HG02571 (cell line): Measurements from ENCODE around the gene HNRNPH2.

ENCODE experiments used
- ATAC-seq: cut with Tn5 transposase; IDR thresholded peaks from one replicate; pipeline ENCODE4 v1.9.1; 2021; ENCODE audit warnings: mild to moderate bottlenecking, moderate library complexity; ENCODE audit not compliant: unreplicated experiment

HNRNPH2 gene

DNA sequence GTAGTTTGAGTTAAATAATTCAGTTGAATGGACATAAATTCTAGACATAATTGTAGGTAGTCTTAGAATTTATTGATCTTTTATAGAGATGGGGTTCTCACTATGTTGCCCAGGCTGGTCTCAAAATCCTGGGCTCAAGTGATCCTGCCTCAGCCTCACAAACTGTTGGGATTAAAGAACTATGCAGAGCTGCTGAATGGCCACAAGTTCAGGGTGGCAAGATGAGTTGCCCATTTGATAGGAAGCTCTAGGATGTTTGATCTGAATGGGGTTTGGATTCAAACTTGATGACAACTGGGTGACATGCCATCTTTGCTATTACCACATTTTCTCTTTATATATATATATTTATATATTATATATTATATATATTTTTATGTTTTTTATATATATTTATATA is 13.7 kb upstream of the HNRNPH2 start:
- no peak for ATAC-seq

DNA sequence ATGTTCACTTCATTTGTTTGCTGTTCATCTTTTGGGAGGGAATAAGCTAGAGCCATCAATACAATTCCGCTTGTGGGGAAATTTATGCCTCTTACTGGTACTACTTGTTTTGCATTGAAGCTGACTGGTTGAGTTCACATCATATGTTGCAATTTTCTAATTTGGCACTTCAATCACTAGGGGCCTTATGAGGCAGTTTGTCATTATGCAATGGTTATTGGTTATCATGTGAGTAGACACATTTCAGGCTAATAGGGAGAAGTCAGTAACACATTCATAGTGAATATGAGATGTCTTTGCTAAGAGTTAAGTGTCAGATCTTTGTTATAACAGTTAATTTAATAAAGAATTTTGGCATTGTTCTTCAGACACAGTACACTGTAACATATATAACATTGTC is 12.2 kb upstream of the HNRNPH2 start:
- no peak for ATAC-seq

DNA sequence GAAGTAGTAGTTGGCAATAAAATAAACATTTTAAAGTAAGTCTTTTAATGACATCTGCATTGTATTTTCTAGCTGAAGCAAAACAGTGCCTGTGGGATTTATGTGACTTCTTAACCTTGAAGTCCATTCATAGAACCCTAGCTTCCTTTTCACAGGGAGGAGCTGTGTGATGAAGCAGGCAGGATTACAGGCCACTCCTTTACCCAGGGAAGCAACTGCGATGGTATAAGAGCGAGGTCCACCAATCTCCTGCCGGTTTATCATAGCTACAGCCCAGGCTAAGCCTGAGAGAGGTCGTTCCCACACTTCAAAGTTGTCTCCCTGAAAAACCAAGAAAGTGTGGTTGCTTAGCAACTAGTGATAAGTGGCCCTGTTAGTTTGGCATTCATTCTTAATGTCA is 10.2 kb upstream of the HNRNPH2 start:
- no peak for ATAC-seq

DNA sequence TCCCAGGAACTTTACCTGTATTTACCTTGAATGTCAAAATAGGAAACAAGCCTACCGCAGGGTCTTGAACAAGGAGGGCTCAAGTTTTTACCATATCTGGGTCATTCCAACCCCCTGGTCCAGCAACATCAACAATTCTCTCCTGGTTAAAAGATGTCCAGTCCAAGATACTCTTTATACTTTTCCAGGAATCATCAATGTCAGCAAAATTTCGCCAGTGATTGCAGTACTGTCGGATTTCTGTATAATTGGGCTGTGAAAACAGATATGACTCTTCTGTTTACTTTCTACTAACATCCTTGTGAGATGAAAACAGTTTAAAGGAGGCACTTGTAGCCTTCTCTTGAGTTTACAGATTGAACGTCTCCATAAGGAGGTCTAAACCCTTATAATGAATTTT is 9.3 kb upstream of the HNRNPH2 start:
- no peak for ATAC-seq

DNA sequence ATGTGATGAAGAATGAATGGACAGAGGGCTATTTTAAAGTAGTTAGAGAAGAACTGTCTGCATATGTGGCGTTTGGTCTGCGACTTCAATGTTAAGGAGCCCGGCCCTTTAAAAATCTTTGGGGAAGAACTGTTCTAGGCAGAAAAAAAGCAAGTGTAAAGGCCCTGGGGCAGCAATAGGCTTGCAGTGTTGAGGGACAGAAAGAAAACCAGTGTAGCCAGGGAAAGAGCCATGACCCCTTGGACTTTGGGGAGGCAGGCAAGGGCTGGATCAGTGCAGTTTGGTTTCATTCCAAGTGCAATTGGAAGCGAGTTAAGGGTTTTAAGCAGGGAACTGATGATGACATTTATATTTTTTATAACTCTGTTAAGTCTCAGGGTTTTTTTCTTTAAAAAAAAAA is 8.2 kb upstream of the HNRNPH2 start:
- ATAC-seq = no peak

DNA sequence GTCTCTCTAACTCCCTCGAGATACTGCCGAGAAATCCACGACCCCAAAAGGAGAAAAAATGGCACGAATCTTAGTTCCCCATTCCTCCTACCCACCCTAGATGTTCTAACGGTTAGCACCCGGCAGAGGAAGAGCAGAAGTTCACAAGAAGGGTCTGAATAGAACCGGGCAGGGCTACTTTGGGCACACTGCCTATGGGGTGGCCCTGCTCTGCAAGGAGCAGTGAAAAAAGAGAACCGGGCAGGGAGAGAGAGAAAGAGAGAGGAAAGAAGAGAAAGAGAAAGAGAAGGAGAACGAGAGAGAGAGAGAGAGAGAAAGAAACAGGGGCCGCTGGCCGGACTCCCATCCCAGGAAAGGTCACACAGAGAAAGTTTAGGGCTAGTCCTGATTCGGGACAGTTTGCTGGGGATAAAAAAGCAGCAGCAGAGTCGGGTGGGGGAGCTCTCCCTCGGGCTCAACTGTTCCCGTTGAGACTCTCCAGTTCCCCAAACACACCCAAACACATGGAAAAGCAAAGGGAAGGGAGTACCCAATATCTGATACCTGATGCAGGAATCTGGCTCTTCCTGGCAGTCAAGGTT is 765 bp upstream of the HNRNPH2 start:
- no peak for ATAC-seq

DNA sequence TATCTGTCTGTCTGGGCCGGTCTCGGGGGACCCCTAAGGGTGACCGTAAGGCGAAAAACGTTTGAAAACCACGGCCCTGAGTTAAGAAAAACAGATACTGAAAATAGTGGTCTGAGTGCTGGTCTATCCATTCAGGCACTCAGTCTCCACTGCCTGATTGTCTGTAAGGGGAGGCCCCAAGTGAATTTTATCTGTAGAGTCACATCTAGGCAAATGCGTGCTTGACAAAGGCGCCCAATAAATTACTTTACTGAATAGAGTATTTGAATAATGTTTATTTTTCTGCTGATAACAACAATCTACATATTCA is 465 bp downstream of the HNRNPH2 start:
- no peak for ATAC-seq

DNA sequence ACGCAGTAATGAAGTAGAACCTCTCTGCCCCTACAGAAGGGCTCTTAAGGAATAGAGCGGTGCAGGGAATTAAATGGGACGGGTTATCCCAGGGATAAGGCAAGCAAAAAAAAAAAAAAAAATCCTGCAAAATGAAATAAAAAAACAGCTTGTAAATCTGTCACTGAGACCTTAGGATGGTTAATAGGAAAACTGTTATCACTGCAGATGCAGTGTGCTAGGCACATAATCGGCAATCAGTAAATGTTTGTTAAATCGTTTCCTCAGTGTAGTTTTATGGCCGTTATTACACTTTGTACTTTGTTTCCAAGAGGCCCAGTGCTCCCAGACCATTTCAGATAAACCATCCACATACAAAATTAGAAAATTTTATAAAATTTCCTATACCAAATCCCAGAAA is 1.0 kb downstream of the HNRNPH2 start:
- no peak for ATAC-seq

DNA sequence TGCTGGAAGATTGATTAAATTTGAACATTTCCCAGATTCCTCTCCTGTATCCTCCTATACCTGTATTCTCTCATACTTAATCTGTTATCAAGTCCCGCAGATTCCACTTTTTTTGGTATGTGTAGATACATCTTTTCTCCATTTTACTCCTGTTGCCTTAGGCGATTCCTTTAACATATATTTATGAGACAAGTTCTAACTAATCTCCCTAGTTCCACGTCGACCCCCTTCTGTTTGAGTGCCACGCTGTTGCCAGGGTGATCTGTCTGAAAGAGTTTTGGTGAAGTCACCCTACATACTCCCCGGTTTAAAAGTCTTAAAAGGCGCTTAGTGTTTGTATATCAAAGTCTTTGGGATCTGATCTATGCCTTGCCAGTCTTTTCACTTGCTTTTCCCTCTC is 2.4 kb downstream of the HNRNPH2 start:
- ATAC-seq = no peak

DNA sequence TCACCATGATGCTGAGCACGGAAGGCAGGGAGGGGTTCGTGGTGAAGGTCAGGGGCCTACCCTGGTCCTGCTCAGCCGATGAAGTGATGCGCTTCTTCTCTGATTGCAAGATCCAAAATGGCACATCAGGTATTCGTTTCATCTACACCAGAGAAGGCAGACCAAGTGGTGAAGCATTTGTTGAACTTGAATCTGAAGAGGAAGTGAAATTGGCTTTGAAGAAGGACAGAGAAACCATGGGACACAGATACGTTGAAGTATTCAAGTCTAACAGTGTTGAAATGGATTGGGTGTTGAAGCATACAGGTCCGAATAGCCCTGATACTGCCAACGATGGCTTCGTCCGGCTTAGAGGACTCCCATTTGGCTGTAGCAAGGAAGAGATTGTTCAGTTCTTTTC is 4.0 kb downstream of the HNRNPH2 start:
- ATAC-seq = no peak

DNA sequence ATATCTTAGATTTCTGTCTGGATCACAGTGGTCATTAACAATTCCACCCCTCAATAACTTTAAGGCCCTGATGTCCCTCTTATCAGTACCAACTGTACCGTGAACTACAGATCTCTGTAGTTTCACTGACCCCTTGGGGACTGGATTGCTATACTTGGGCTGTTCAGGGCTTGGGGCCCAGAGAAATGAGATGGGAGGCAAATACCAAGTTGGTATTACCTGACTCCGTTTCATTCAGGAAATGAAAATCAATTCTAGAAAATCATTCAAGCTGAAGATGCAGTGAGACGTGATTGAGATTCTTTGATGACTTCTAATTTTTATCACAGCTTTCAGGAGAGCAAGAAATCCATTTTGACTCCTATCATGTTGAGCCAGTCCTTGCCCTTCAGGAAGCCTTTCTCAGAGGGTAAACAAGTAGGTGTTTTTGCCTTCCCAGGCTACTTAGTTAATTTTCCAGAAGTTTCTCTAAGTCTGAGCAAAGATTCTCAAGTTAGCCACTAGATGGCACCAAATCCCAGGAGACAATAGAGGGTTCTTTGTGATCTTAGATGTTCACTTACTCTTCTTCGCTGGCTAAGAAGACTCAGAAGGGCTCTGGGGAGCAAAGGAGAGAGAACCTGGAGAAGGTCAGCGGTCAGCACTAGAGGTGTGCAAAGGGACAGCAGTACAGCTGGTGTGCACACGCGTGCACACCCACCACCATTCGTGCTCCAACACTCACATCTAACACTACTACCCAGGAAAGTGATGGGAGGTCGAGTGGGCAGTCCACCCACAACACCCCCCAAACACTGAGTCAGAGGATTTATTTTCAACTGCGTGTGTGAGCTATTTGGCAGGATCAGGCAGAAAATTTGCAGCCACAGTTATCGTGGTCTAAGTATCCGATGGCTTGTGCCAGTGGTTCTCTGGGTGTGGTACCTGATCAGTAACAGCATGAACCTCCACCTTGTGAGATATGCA is 7.4 kb downstream of the HNRNPH2 start:
- peak; percentile 60 for ATAC-seq

DNA sequence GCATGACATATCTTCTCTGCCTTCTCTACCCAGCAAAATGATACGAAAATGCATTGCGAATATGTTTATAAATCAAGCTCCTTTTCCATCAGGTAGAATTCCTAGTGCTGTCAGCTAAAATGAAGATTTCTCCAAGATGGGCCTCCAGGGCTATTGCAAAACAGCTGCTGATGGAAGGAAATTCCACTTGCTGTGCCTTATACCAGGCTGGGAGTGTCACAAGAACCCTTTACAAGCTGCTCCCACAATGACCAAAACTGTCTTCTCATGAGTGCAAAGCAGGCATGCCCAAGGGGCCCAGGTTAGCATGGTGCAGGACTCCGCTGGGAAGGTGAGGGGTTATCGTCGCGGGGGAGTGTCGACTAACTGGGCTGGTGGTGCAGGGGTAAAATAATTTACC is 8.7 kb downstream of the HNRNPH2 start:
- ATAC-seq = no peak

DNA sequence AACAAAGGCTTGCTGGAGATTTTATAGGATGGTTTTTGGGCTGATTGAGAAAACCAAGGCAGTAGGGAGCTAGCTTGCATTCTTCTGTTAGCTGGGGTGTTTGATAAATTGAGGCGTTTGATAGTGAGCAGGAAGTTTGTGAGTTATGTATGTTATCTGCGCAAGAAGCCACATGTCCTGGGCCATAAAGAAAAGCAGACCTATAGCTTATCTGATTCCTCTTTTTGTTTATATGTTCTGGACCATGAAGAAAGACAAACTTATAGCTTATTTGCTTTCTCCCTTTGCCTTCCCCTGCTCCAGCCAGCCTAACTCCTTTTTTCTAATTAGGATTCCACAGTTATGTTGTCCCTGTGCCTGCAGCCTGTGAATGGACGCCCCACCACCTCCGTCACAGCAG is 9.2 kb downstream of the HNRNPH2 start:
- no peak for ATAC-seq

DNA sequence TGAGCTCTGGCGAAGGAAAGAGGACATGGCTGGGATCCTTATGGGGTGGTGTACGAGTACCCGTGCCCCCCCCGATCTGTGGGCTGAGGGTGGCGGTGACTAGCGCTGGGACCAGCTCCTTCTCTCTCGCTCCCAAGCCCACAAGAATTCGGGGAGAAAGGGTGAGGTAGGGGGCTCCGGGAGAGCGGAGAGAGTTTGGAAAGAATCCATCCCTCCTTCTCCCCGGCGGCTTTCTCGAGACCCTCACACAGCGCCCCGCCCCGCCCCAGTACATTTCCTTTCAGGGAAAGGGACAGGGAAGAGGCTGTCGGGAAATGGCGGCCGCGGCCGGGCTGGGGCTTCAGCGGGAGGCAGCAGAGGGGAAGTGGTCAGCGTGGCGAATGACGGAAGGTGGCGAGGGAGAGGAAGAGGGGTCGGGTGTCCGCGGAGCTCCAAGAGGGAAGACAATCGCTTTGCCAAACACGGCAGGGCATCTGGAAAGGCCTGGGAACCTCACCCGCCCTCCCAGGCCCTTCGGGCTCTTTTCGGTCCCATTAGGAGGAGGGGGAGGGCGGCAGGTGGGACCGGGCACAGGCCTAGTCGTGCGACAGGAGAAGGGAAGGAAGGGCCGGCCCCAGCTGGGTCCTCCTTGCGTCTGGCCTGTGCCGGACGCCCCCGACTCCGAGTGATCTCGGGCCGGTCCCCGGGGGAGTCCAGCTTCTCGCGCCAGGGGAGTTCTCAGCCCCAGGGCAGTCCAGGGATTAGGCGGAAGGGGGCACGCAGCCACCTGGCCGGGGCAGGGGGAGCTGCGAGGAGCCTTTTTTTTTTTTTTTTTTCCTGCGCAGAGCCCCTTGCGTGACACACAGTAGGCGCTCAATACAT is 10.2 kb downstream of the HNRNPH2 start:
- ATAC-seq = no peak

DNA sequence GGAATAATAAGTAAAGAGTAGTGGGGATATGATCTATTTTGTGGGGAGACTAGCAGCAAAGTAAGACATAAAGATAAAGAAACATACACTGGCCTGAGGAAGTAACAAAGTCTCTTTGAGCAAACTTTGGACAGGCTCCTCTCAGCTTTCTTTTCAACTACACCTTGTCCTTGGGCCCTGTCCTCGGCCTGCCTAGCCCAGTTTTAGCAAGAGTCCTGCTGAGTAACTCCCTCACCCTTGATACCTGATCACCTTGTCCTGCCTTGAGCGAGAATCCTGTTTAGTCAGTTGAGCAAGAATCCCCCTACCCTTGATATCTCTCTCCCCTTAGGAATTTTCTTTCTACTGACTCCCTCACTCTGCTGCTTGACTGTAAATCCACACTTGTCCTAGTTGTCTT is 11.5 kb downstream of the HNRNPH2 start:
- ATAC-seq = no peak

DNA sequence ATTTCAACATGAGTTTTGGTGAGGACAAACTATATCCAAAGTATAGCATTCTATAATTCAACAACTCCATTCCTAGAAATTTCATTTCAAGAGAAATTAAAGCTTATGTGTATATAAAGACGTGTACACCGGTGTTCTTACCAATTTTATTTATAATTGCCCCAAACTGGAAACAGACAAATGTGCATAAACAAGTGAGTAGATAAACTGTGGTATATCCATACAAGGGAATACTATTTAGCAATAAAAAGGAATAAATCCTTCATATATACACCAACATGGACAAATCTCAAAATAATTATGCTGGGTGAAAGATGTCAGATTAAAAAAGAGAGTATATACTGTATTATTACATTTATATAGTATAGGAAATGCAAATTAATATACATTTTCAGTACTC is 19.9 kb downstream of the HNRNPH2 start:
- no peak for ATAC-seq

DNA sequence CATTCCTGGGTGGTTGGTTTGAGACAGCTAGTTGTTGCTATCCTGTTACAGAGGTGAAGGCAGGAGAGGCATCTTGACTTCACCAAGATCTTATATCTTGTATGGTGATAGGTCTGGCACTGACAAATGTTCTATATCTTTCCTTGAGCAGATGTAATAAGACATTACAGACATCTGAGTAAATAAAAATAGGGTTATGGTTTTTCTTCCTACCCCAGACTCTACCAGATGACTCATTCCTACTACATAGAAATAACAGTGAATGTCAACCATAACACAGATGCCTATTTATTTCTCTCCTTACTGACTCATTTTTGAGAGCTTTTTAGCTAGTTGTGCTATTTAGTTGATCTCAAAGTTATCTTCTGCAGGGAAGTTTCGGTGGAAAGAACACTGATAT is 21.9 kb downstream of the HNRNPH2 start:
- no peak for ATAC-seq

DNA sequence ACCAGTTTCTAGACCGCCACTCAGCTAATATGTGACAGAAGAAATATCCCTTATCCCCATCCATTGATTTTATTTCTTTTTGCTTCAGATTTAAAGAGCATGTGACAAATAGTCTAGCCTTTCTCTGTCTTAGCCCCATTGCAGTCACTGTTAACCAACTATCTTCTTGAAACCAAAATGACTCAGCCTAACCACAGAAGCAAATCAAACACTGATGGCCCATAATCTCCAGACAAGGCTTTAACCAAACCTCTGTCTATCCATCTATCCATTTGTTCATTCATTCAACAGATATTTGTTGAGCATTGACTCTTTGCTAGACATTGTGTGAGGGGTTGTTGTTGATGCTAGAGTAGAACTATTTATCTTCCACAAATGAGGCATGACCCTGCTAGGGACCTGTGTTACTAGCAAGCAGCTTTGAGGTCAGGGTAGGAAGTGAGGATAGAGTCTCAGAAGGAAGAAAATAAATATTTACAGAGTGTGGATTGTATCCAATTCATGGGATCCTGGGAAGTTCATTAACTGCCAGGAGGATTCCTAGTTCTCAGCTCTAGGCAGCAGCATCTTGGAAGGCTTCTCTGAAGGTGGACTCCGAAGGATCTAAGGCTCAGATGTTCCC is 22.5 kb downstream of the HNRNPH2 start:
- peak; percentile 84 for ATAC-seq

DNA sequence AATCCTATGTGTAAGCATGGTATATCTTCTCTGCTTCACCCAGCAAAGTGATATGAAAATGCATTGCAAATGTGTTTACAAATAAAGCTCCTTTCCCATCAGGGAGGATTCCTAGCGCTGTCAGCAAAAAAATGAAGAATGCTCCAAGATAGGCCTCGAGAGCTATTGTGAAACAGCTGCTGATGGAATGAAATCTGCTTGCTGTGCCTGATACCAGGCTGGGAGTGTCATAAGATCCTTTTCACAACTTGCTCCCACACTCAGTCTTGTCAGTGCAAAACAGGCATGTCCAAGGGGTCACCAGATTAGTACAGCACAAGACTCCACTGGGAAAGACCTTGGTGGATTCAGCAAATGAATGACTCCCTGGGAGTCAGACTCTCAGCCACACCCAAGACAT is 34.1 kb downstream of the HNRNPH2 start:
- ATAC-seq = no peak

DNA sequence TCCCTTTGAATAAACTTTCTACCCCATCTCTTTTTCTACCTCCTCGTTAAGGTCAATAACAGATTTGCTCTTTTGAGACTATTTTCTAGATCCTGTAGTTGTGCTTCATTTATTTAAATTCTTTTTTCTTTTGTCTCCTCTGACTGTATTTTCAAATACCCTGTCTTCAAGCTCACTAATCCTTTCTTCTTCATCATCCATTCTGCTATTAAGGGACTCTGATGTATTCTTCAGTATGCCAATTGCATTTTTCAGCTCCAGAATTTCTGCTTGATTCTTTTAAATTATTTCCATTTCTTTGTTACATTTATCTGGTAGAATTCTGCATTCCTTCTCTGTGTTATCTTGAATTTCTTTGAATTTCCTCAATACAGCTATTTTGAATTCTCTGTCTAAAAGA is 41.3 kb downstream of the HNRNPH2 start:
- no peak for ATAC-seq

DNA sequence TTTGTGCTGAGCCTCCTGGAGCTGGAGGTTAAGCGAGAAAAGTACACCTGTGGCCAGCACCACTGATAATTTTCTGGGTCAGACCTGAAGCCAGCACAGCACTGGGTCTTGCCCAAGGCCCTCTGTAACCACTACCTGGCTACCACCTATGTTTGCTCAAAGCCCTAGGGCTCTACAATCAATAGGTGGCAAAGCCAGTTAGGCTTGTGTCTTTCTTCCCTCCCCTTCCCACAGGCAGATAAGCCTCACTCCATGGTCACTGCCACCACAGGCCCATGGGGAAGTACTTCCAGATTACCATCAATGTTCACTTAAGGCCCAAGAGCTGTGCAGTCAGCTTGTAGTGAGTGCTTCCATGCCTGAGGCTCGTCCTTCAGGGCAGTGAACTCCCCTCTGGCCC is 42.1 kb downstream of the HNRNPH2 start:
- ATAC-seq = no peak
